Astrocyte (in vitro differentiated cells and primary cell): ENCODE measurements around the gene KCNC4. TPM values are rescaled to one million over a fixed set of nuclear protein-coding genes. Genes with fewer than 3 reads are reported as not detected.

Experiments
- DNase-seq: peaks from one replicate; pipeline ENCODE4 v3.0.0-alpha.2; 2010; ENCODE audit warnings: low read depth
- FAIRE-seq: peaks from 2 replicates; lab custom pipeline; 2011; peaks lifted over from hg19 to GRCh38; lab: Jason Lieb, UNC
- H2AFZ ChIP-seq: 2 replicates; pipeline ENCODE4 v1.6.0; 2012; ENCODE audit warnings: low read depth, low read length, inconsistent platforms
- H3K27ac ChIP-seq: 2 replicates; pipeline ENCODE4 v1.5.1; 2011; ENCODE audit warnings: low read depth, low read length, inconsistent platforms
- H3K27me3 ChIP-seq: 2 replicates; pipeline ENCODE4 v1.6.0; 2011; ENCODE audit warnings: low read length, inconsistent platforms; ENCODE audit not compliant: insufficient read depth
- H3K36me3 ChIP-seq: 2 replicates; pipeline ENCODE4 v1.5.1; 2011; ENCODE audit warnings: low read length, inconsistent platforms; ENCODE audit not compliant: insufficient read depth
- H3K4me1 ChIP-seq: 2 replicates; pipeline ENCODE4 v1.5.1; 2011; ENCODE audit warnings: low read length, inconsistent platforms; ENCODE audit not compliant: insufficient read depth
- H3K4me2 ChIP-seq: 2 replicates; pipeline ENCODE4 v1.6.0; 2012; ENCODE audit warnings: low read length, inconsistent platforms
- H3K4me3 ChIP-seq: 2 replicates; pipeline ENCODE4 v1.5.1; 2011; ENCODE audit warnings: low read depth, mild to moderate bottlenecking, low read length, inconsistent platforms; ENCODE audit not compliant: insufficient read depth
- H3K79me2 ChIP-seq: 2 replicates; pipeline ENCODE4 v1.6.0; 2012; ENCODE audit warnings: mild to moderate bottlenecking, low read length, inconsistent platforms; ENCODE audit not compliant: insufficient read depth
- H3K9ac ChIP-seq: 2 replicates; pipeline ENCODE4 v1.6.0; 2012; ENCODE audit warnings: mild to moderate bottlenecking, low read length, inconsistent platforms
- H3K9me3 ChIP-seq: 2 replicates; pipeline ENCODE4 v1.5.1; 2012; ENCODE audit warnings: low read depth, mild to moderate bottlenecking, low read length, inconsistent platforms; ENCODE audit not compliant: insufficient read depth
- H4K20me1 ChIP-seq: 2 replicates; pipeline ENCODE4 v1.6.0; 2012; ENCODE audit warnings: low read length, inconsistent platforms; ENCODE audit not compliant: insufficient read depth
- H3K27ac Mint-ChIP-seq: one replicate; pipeline ENCODE4 v1.8.0; 2021; ENCODE audit warnings: mild to moderate bottlenecking, mixed read lengths; ENCODE audit not compliant: unreplicated experiment
- H3K27me3 Mint-ChIP-seq: one replicate; pipeline ENCODE4 v1.8.0; 2021; ENCODE audit warnings: low read depth, mixed read lengths; ENCODE audit not compliant: unreplicated experiment
- H3K36me3 Mint-ChIP-seq: one replicate; pipeline ENCODE4 v1.8.0; 2021; ENCODE audit warnings: low read depth, mixed read lengths; ENCODE audit not compliant: unreplicated experiment
- H3K4me1 Mint-ChIP-seq: one replicate; pipeline ENCODE4 v1.8.0; 2021; ENCODE audit warnings: low read depth, mixed read lengths; ENCODE audit not compliant: unreplicated experiment
- H3K4me3 Mint-ChIP-seq: one replicate; pipeline ENCODE4 v1.8.0; 2021; ENCODE audit warnings: mild to moderate bottlenecking, moderate library complexity, mixed read lengths; ENCODE audit not compliant: unreplicated experiment
- H3K9me3 Mint-ChIP-seq: one replicate; pipeline ENCODE4 v1.8.0; 2021; ENCODE audit warnings: mild to moderate bottlenecking, mixed read lengths; ENCODE audit not compliant: unreplicated experiment
- CTCF ChIP-seq: IDR thresholded peaks from 2 replicates; pipeline ENCODE4 v1.5.1; 2011; ENCODE audit warnings: low read depth, mild to moderate bottlenecking, inconsistent platforms, low read length, moderate library complexity; ENCODE audit not compliant: insufficient read depth
- EZH2 ChIP-seq: IDR thresholded peaks from 2 replicates; pipeline ENCODE4 v1.6.1; 2012; ENCODE audit warnings: mild to moderate bottlenecking, low read length, inconsistent platforms; ENCODE audit not compliant: insufficient read depth
- total RNA-seq: library from RNA; stranded (reverse); gene quantifications from 2 replicates; pipeline ENCODE4 v1.2.1, GENCODE V29; 2021

The KCNC4 gene
- total RNA-seq, 1 donor from 2014 or later: 2.6 TPM

GRCh38 chr1:110161165-110161564 lies 48.9 kb upstream of the KCNC4 start:
- Histone ChIP-seq H3K9ac (no peak overlapping the region), H3K4me1 (no peaks in the 10 kb centered on the region), H3K27ac (no peak overlapping the region), H4K20me1 (no peaks in the 10 kb centered on the region), H3K36me3 (no peaks in the 10 kb centered on the region), H3K79me2 (no peaks in the 10 kb centered on the region), H3K27me3 (peaks cover 4% of the 10 kb centered on the region), H3K9me3 (no peaks in the 10 kb centered on the region), H3K4me2 (no peak overlapping the region), H3K4me3 (no peak overlapping the region), H2AFZ (no peak overlapping the region)
- FAIRE-seq (no peak), DNase-seq (no peak)
- no peak for TF ChIP-seq CTCF
- no peak for TF ChIP-seq EZH2
- Mint-ChIP-seq H3K4me1 (no peaks in the 10 kb centered on the region), H3K27ac (no peak overlapping the region), H3K9me3 (peaks cover 8% of the 10 kb centered on the region), H3K4me3 (no peak overlapping the region), H3K27me3 (peaks cover 65% of the 10 kb centered on the region), H3K36me3 (peaks cover 3% of the 10 kb centered on the region)

DNA sequence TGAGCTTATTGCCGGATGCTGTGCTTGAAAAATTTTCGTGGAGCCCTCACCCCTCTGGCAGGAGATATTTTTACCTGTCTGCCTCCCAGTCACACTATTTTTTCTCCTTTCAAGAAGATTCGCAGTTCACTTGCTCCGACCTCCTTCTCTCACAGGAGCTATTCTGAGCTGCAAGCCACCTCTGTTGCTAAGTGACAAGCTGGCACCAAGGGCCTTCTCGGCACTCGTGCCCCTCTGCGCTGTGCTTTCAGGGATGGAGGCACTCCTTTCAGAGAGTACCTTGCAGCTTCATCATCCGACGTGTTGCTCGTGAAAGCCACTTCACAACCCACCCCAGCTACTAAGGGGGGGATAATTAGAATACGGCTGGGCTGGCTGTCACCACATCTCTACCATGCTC lies 48.3 kb upstream of the KCNC4 start:
- no peak overlapping the region for H3K9ac ChIP-seq
- no peaks in the 10 kb centered on the region for H3K79me2 ChIP-seq
- H3K9me3 ChIP-seq: no peaks in the 10 kb centered on the region
- no peaks in the 10 kb centered on the region for H3K4me1 ChIP-seq
- no peak for FAIRE-seq
- Mint-ChIP-seq H3K27me3 (peaks cover 63% of the 10 kb centered on the region), H3K36me3 (peaks cover 4% of the 10 kb centered on the region), H3K27ac (no peak overlapping the region), H3K9me3 (peaks cover 8% of the 10 kb centered on the region), H3K4me1 (no peaks in the 10 kb centered on the region), H3K4me3 (no peak overlapping the region)
- peaks cover 4% of the 10 kb centered on the region for H3K27me3 ChIP-seq
- no peaks in the 10 kb centered on the region for H4K20me1 ChIP-seq
- no peak overlapping the region for H2AFZ ChIP-seq
- H3K4me3 ChIP-seq: no peak overlapping the region
- no peaks in the 10 kb centered on the region for H3K36me3 ChIP-seq
- TF ChIP-seq EZH2 (no peak), CTCF (no peak)
- no peak overlapping the region for H3K4me2 ChIP-seq
- no peak overlapping the region for H3K27ac ChIP-seq
- DNase-seq: no peak

- Mint-ChIP-seq H3K27ac (peak overlapping the region; percentile 12), H3K36me3 (peaks cover 4% of the 10 kb centered on the region), H3K4me3 (no peak overlapping the region), H3K9me3 (peaks cover 5% of the 10 kb centered on the region), H3K4me1 (no peaks in the 10 kb centered on the region), H3K27me3 (peaks cover 59% of the 10 kb centered on the region)
- no peaks in the 10 kb centered on the region for H3K79me2 ChIP-seq
- H2AFZ ChIP-seq: no peak overlapping the region
- FAIRE-seq (no peak), DNase-seq (no peak)
- H4K20me1 ChIP-seq: no peaks in the 10 kb centered on the region
- no peak overlapping the region for H3K27ac ChIP-seq
- no peaks in the 10 kb centered on the region for H3K36me3 ChIP-seq
- TF ChIP-seq CTCF (no peak), EZH2 (no peak)
- H3K4me2 ChIP-seq: no peak overlapping the region
- no peaks in the 10 kb centered on the region for H3K9me3 ChIP-seq
- H3K27me3 ChIP-seq: peaks cover 4% of the 10 kb centered on the region
- H3K9ac ChIP-seq: no peak overlapping the region
- H3K4me1 ChIP-seq: no peaks in the 10 kb centered on the region
- no peak overlapping the region for H3K4me3 ChIP-seq
These were observed 46.5 kb upstream of the KCNC4 start for GRCh38 chr1:110163591-110163990.
